ENCODE data around the gene DNM3.

Gene DNM3

GRCh38 chr1:172269644-172270043 lies 428.3 kb downstream of the DNM3 start:
- TF ChIP-seq ZFP3 (CRISPR knock-in tag; IDR thresholded peaks at IDR 0.05), result no peak
- no peak for TF ChIP-seq ZC3H10 (CRISPR knock-in tag; IDR thresholded peaks at IDR 0.05)
- TF ChIP-seq CSRNP3 (CRISPR knock-in tag; IDR thresholded peaks at IDR 0.05), result no peak
- TF ChIP-seq ESRRG (CRISPR knock-in tag; IDR thresholded peaks at IDR 0.05), result no peak
- TF ChIP-seq POU6F1 (CRISPR knock-in tag; IDR thresholded peaks at IDR 0.05; ENCODE audit: borderline replicate concordance, low read depth), result no peak
- no peak for TF ChIP-seq GLIS3 (CRISPR knock-in tag; IDR thresholded peaks at IDR 0.05)
- TF ChIP-seq SNAI2 (CRISPR knock-in tag; IDR thresholded peaks at IDR 0.05), result no peak
- no peak for TF ChIP-seq ISL1 (CRISPR knock-in tag; IDR thresholded peaks at IDR 0.05)
- TF ChIP-seq CSDC2 (CRISPR knock-in tag; IDR thresholded peaks at IDR 0.05), result no peak
- no peak for TF ChIP-seq BACH2 (CRISPR knock-in tag; IDR thresholded peaks at IDR 0.05; ENCODE audit: borderline replicate concordance)
- TF ChIP-seq ZNF565 (CRISPR knock-in tag; conservative IDR thresholded peaks at IDR 0.05; ENCODE audit: low read depth), result no peak
- no peak for TF ChIP-seq TCF4 (CRISPR knock-in tag; IDR thresholded peaks at IDR 0.05; ENCODE audit: borderline replicate concordance)
- no peak for TF ChIP-seq PPARA (CRISPR knock-in tag; IDR thresholded peaks at IDR 0.05; ENCODE audit: borderline replicate concordance)
- no peak for TF ChIP-seq ZFP30 (CRISPR knock-in tag; IDR thresholded peaks at IDR 0.05)
- TF ChIP-seq ZNF70 (CRISPR knock-in tag; IDR thresholded peaks at IDR 0.05), result no peak
- TF ChIP-seq RARB (CRISPR knock-in tag; IDR thresholded peaks at IDR 0.05), result no peak
- TF ChIP-seq TOX (CRISPR knock-in tag; IDR thresholded peaks at IDR 0.05; ENCODE audit: borderline replicate concordance), result no peak
- no peak for TF ChIP-seq ZNF8 (CRISPR knock-in tag; IDR thresholded peaks at IDR 0.05)
- no peak for TF ChIP-seq OSR1 (CRISPR knock-in tag; IDR thresholded peaks at IDR 0.05)
- ATAC-seq, result 0 out of 3 replicates have a peak, but pooled peaks have one; percentile 10

GRCh38 chr1:172270605-172271004 lies 429.3 kb downstream of the DNM3 start:
- peak; percentile 70; the same call in 1 of the 2 replicates for TF ChIP-seq ZC3H10 (CRISPR knock-in tag; IDR thresholded peaks at IDR 0.05)
- no peak for TF ChIP-seq ESRRG (CRISPR knock-in tag; IDR thresholded peaks at IDR 0.05)
- TF ChIP-seq PATZ1 (CRISPR knock-in tag; IDR thresholded peaks at IDR 0.05; ENCODE audit: borderline replicate concordance), result no peak
- no peak for TF ChIP-seq ARNTL (CRISPR knock-in tag; IDR thresholded peaks at IDR 0.05; ENCODE audit: borderline replicate concordance, low read depth)
- no peak for TF ChIP-seq ZFP30 (CRISPR knock-in tag; IDR thresholded peaks at IDR 0.05)
- TF ChIP-seq ZFP3 (CRISPR knock-in tag; IDR thresholded peaks at IDR 0.05), result no peak
- ATAC-seq, result peak; percentile 86

GRCh38 chr1:172272087-172272486 lies 430.8 kb downstream of the DNM3 start:
- TF ChIP-seq ESRRG (CRISPR knock-in tag; IDR thresholded peaks at IDR 0.05) (no peak), ZNF70 (CRISPR knock-in tag; IDR thresholded peaks at IDR 0.05) (no peak), ISL1 (CRISPR knock-in tag; IDR thresholded peaks at IDR 0.05) (no peak), ZNF8 (CRISPR knock-in tag; IDR thresholded peaks at IDR 0.05) (no peak), POU6F1 (CRISPR knock-in tag; IDR thresholded peaks at IDR 0.05; ENCODE audit: borderline replicate concordance, low read depth) (no peak), GLIS3 (CRISPR knock-in tag; IDR thresholded peaks at IDR 0.05) (no peak), TOX (CRISPR knock-in tag; IDR thresholded peaks at IDR 0.05; ENCODE audit: borderline replicate concordance) (no peak), PPARA (CRISPR knock-in tag; IDR thresholded peaks at IDR 0.05; ENCODE audit: borderline replicate concordance) (no peak), ARNTL (CRISPR knock-in tag; IDR thresholded peaks at IDR 0.05; ENCODE audit: borderline replicate concordance, low read depth) (no peak)
- TF ChIP-seq, protein P1, sequence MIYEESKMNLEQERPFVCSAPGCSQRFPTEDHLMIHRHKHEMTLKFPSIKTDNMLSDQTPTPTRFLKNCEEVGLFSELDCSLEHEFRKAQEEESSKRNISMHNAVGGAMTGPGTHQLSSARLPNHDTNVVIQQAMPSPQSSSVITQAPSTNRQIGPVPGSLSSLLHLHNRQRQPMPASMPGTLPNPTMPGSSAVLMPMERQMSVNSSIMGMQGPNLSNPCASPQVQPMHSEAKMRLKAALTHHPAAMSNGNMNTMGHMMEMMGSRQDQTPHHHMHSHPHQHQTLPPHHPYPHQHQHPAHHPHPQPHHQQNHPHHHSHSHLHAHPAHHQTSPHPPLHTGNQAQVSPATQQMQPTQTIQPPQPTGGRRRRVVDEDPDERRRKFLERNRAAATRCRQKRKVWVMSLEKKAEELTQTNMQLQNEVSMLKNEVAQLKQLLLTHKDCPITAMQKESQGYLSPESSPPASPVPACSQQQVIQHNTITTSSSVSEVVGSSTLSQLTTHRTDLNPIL (CRISPR knock-in tag; IDR thresholded peaks at IDR 0.05; ENCODE audit: low read depth), result no peak
- TF ChIP-seq, protein P2, sequence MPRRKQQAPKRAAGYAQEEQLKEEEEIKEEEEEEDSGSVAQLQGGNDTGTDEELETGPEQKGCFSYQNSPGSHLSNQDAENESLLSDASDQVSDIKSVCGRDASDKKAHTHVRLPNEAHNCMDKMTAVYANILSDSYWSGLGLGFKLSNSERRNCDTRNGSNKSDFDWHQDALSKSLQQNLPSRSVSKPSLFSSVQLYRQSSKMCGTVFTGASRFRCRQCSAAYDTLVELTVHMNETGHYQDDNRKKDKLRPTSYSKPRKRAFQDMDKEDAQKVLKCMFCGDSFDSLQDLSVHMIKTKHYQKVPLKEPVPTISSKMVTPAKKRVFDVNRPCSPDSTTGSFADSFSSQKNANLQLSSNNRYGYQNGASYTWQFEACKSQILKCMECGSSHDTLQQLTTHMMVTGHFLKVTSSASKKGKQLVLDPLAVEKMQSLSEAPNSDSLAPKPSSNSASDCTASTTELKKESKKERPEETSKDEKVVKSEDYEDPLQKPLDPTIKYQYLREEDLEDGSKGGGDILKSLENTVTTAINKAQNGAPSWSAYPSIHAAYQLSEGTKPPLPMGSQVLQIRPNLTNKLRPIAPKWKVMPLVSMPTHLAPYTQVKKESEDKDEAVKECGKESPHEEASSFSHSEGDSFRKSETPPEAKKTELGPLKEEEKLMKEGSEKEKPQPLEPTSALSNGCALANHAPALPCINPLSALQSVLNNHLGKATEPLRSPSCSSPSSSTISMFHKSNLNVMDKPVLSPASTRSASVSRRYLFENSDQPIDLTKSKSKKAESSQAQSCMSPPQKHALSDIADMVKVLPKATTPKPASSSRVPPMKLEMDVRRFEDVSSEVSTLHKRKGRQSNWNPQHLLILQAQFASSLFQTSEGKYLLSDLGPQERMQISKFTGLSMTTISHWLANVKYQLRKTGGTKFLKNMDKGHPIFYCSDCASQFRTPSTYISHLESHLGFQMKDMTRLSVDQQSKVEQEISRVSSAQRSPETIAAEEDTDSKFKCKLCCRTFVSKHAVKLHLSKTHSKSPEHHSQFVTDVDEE (CRISPR knock-in tag; IDR thresholded peaks at IDR 0.05), result no peak
- no peak for ATAC-seq

Data from SK-N-SH treated with all-trans-retinoic acid at 6 μM for 48 hours (cell line).